ENCODE results near the gene DENND10. TPM values are rescaled to one million over a fixed set of nuclear protein-coding genes. Genes with fewer than 3 reads are reported as not detected.

The DENND10 gene
- polyA plus RNA-seq, 1 experiment: 86.8 TPM

GRCh38 chr10:119129721-119130120 lies 25.8 kb downstream of the DENND10 start:
- TF ChIP-seq, protein P1, sequence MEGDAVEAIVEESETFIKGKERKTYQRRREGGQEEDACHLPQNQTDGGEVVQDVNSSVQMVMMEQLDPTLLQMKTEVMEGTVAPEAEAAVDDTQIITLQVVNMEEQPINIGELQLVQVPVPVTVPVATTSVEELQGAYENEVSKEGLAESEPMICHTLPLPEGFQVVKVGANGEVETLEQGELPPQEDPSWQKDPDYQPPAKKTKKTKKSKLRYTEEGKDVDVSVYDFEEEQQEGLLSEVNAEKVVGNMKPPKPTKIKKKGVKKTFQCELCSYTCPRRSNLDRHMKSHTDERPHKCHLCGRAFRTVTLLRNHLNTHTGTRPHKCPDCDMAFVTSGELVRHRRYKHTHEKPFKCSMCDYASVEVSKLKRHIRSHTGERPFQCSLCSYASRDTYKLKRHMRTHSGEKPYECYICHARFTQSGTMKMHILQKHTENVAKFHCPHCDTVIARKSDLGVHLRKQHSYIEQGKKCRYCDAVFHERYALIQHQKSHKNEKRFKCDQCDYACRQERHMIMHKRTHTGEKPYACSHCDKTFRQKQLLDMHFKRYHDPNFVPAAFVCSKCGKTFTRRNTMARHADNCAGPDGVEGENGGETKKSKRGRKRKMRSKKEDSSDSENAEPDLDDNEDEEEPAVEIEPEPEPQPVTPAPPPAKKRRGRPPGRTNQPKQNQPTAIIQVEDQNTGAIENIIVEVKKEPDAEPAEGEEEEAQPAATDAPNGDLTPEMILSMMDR (IDR thresholded peaks at IDR 0.05; ENCODE audit: insufficient read depth, low read depth, low read length): no peak
- ChIA-PET CTCF (no interaction called here), POLR2A (no interaction called here)
- no peaks in the 10 kb centered on the region for H3K27me3 ChIP-seq (ENCODE audit: control insufficient read depth, insufficient read depth, low read length)
- H3K4me3 ChIP-seq (ENCODE audit: low read depth, low read length): no peak overlapping the region
- DNase-seq (ENCODE audit: low read depth): no peak
- H3K36me3 ChIP-seq (ENCODE audit: control insufficient read depth, insufficient read depth, low read length): peaks cover 18% of the 10 kb centered on the region

DNA sequence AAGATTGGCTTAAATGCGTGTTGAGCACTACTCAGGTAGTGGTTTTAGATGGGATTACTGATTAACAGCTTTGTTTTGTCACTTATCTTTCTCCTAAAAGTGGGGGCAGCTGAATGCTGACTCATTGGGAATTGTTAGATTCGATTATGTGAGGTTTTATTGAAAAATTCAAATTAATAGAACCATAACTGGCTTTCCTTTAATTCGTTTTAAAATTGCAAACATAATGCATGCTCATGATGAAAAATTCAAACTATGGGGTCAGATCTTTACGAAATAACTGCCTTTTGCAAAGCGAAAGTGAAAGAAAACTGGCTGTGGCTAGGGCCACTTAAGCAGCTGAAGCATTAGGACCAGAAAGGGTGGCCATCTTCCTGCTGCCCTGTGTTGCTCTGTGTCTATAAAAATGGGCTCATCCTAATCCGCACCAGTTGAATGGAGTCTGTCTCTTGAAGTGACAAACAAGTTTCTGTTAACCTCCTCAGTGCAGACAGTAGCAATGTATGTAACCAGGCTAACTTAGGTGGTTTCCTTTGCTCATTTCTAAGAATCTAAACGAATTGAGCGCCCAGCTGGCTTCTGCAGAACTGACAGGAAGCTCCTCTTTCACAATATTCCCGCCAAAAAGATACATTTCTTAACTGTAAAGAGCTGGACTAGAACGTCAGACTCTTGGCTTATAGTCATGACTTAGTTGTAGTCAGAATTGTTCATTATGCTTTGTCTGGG lies 27.8 kb downstream of the DENND10 start:
- Histone ChIP-seq H3K4me3 (ENCODE audit: low read depth, low read length) (no peak overlapping the region), H3K27me3 (ENCODE audit: control insufficient read depth, insufficient read depth, low read length) (no peaks in the 10 kb centered on the region), H3K36me3 (ENCODE audit: control insufficient read depth, insufficient read depth, low read length) (peaks cover 18% of the 10 kb centered on the region)
- ChIA-PET CTCF (interaction anchor here (1.3 kb wide), 1 partner anchor 59 kb away, joined by 3 read pairs; no protein-coding TSS in a partner anchor), POLR2A (interaction anchor here (0.5 kb wide), 1 partner anchor 20 kb away, joined by 10 read pairs; no protein-coding TSS in a partner anchor)
- DNase-seq (ENCODE audit: low read depth): no peak
- TF ChIP-seq, protein P1 (IDR thresholded peaks at IDR 0.05; ENCODE audit: insufficient read depth, low read depth, low read length): no peak

DNA sequence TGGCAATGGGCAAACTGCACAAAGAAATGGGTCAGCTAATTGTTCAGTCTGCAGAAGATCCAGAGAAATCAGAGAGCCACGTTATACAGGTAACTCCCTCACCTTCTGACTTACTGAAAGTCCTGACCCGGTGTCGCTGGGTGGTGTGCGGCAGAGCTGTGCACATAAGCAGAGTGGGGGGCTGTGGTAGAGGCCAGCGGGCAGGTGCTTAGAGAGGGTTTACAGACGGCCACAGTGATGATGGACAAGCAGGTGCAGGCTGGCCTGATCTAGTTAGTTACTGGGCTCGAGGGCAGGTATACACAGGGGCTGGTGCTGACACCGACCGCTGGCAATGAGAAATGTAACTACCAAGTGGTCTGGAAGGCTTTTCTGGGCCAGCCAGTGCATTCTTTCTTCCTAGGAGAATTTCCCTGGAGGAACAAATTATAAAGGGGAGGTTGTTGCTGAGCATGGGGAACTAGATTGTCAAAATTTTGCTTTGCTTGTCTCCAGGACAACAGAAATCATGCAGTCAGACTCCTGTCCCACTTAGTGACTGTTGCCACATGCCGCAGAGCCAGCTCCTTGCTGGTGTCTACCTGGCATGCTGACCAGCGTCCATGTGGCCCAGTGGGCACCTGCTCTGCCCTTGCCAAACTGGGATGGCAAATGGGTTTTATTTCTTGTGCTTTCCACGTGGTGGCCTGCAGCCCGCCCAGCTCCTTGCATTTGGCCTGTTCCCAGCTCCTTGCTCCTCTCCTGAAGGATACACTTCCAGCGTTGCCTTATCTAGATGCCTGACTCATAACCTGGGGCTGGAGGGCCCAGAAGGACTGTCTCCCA lies 28.8 kb downstream of the DENND10 start:
- ChIA-PET CTCF (interaction anchor here (1.1 kb wide), 1 partner anchor 74 kb away, joined by 3 read pairs; the partner anchor contains the start of gene GRK5), POLR2A (no interaction called here)
- Histone ChIP-seq H3K27me3 (ENCODE audit: control insufficient read depth, insufficient read depth, low read length) (no peaks in the 10 kb centered on the region), H3K36me3 (ENCODE audit: control insufficient read depth, insufficient read depth, low read length) (peaks cover 18% of the 10 kb centered on the region), H3K4me3 (ENCODE audit: low read depth, low read length) (no peak overlapping the region)
- DNase-seq (ENCODE audit: low read depth): no peak
- TF ChIP-seq, protein P1 (IDR thresholded peaks at IDR 0.05; ENCODE audit: insufficient read depth, low read depth, low read length): no peak

DNA sequence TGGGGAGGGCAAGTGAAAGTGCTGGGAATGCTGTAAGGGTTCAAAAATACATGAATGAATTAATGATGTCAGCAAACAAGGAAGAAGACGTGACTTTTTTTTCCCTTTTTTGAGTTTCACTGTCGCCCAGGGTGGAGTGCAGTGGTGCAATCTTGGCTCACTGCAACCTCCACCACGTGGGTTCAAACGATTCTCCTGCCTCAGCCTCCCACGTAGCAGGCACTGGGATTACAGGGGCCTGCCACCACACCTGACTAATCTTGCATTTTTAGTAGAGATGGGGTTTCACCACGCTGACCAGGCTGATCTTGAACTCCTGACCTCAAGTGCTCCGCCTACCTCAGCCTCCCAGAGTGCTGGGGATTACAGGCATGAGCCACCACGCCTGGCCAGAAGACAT lies 30.0 kb downstream of the DENND10 start:
- Histone ChIP-seq H3K27me3 (ENCODE audit: control insufficient read depth, insufficient read depth, low read length) (no peaks in the 10 kb centered on the region), H3K36me3 (ENCODE audit: control insufficient read depth, insufficient read depth, low read length) (peaks cover 17% of the 10 kb centered on the region), H3K4me3 (ENCODE audit: low read depth, low read length) (no peak overlapping the region)
- ChIA-PET CTCF (no interaction called here), POLR2A (no interaction called here)
- no peak for DNase-seq (ENCODE audit: low read depth)
- TF ChIP-seq, protein P1 (IDR thresholded peaks at IDR 0.05; ENCODE audit: insufficient read depth, low read depth, low read length): no peak

DNA sequence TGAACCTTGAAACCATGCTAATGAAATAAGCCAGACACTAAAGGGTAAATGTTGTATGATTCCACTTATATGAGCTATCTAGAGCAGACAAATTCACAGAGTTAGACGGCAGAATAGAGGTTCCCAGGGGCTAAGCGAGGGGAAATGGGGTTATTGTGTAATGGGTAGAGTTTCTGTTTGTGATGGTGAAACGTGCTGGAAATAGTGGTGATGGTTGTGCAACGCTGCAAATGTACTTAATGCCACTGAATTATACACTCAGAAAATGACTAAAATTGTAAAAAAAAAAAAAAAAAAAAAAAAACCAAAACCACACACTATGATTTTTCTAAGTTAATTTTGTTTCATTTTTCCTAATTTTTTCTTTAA lies 31.6 kb downstream of the DENND10 start:
- CTCF ChIA-PET: interaction anchor here (0.6 to 1.2 kb wide), 5 partner anchors 9 to 277 kb away, joined by 3 to 4 read pairs (median 3); no protein-coding TSS in a partner anchor
- POLR2A ChIA-PET: no interaction called here
- Histone ChIP-seq H3K27me3 (ENCODE audit: control insufficient read depth, insufficient read depth, low read length) (no peaks in the 10 kb centered on the region), H3K4me3 (ENCODE audit: low read depth, low read length) (no peak overlapping the region), H3K36me3 (ENCODE audit: control insufficient read depth, insufficient read depth, low read length) (peaks cover 12% of the 10 kb centered on the region)
- TF ChIP-seq, protein P1 (IDR thresholded peaks at IDR 0.05; ENCODE audit: insufficient read depth, low read depth, low read length): no peak
- no peak for DNase-seq (ENCODE audit: low read depth)
